GM21529 (cell line): ENCODE data around the gene RIPPLY3.
A peak's percentile ranks its signal among the peaks of the same experiment; 100 is the strongest.

Source experiments
- ATAC-seq: cut with Tn5 transposase; IDR thresholded peaks from one replicate; pipeline ENCODE4 v1.9.1; 2021; ENCODE audit not compliant: unreplicated experiment

Gene RIPPLY3

DNA sequence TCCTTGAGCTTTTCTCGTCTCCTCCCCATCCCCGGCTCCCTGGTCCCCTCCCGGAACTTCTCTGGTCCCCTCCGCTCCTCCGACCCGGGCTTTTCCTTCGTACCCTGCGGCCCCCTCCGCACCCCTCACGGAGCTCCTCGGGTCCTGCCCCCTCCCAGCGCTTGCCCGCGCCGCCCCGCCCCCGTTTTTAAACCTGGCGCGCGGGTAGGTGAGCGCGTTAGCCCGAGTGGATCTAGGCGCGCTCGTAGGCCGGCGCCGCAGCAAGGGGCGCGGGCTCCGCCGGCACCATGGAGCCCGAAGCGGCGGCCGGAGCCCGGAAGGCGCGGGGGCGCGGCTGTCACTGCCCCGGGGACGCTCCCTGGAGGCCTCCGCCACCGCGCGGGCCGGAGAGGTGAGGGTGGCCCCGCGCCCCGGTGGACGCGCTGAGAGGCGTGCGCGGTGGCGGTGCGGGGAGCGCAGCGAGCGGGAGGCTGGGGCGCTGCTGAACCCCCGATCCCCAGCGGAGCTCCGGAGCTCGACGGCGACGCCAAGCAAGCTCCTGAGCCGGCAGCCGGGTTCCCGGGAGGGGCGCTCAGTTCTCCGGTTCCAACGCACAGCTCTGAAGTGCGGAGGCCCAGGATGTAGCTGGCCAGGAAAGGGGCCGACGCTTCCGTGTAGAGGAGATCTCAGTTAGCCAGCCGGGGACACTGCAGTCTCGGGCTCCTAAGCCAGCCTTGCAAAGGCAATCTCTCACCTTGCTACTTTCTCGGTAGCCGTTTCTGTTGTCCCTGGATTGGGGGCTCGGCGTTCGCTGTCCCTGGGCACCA lies at the start of gene RIPPLY3:
Gene RIPPLY3, plus strand, starts transcription at position 217 of the 806 bp plus-strand sequence. Its CDS starts 71 bp downstream, at position 288.
- no peak for ATAC-seq

- no peak for ATAC-seq
These were observed 47.3 kb upstream of the RIPPLY3 start for GRCh38 chr21:36959020-36959835.

DNA sequence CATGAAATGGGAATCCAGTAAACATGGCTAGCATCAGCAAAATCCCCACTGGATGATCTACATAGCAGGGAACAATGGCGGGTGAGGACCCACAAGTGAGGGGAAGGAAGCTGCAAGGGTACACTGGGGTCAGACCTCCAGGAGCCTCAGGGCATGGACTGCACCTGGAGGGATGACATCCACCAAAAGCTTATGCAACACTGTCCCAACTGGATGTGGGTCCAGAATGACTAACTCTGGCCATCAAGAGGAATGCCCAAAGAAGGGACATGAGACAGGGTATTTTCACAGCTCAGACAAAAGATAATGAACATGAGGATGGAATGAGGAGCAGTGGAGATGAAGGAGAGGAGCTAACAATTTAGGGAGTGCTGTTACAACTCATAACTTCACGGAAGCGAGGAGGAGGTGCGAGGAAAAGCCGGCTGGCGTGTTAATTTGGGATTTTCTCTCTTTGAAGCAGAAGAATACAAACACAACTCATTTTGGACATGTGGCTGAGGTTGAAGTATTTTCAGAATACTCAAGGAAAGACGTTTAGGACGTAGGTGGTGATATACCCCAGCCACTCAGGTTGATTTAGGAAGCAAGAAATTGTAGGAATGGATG lies 45.7 kb upstream of the RIPPLY3 start:
- ATAC-seq, result no peak

GRCh38 chr21:36962098-36962780 lies 44.3 kb upstream of the RIPPLY3 start:
- ATAC-seq, result no peak

DNA sequence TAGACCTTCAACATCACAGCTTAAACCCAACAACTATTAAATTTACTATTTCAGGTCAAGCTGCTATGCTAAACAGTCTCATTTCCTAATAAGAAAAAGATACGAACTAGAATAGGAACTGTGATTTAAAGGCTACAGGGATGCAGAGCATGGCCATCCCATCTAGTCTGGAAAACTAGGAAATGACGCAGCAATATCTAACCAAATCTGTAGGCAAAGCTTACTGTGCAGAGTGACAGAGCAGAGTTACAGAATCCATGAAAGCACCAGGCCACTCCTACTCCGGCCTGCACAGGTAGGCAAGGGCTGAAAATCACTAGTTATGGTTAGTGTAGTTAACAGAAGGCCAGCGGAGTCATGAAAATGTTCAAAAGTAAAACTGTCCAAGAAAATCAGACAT lies 42.1 kb upstream of the RIPPLY3 start:
- no peak for ATAC-seq

- ATAC-seq, result no peak
These were observed 41.4 kb upstream of the RIPPLY3 start for GRCh38 chr21:36964827-36965719.

DNA sequence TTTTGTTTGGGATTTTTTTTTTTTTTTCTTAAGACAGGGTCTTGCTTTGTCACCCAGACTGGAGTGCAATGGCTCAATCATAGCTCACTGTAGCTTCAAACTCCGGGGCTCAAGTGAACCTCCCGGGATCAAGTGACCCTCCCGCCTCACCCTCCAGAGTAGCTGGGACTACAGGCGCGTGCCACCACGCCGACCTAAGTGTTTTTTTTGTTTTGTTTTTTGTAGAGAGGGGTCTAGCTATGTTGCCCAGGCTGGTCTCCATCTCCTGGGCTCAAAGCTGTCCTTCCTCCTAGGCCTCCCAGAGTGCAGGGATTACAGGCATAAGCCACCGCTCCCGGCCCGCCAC lies 40.8 kb upstream of the RIPPLY3 start:
- ATAC-seq, result peak; percentile 5

DNA sequence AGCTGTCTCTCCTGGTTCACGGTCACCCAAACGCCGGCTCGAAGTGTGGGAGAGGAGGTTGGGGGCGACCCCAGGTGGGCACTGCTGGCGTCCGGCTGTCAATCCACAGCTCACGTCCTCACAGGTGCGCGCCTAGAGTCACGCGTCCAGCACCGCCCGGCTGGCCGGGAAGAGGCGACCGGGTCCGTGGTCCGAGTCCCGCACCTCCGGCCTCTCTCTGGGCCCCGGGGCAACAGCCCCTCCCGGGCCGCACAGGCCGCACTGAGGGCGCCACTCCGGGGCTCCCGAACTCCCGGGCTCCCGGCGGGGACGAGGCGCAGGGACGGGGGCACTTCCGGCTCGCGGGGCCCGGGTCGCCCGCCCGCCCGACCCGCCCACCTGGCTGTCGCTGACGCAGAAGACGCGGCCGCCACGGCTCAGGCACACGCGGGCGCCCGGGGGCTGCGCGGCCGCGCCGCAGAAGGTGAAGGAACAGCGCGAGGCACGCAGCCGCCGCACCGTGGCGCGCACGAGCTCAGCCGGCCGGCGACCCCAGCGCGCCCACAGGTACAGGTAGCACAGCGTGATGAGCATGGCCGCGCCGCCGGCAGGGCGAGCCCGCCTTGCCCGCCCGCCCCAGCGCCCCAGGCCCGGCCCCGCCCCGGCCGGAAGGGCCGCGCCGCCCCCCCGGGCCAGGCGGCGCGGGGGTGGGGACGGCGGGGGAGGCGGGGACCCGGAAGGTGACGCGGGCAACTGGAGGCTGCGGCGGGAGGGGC lies 40.3 kb upstream of the RIPPLY3 start, which contains the start of gene HLCS:
Gene HLCS, minus strand, starts transcription at position 604 of the 755 bp plus-strand sequence. Its CDS starts 31 bp downstream, at position 573.
- peak; percentile 76 for ATAC-seq

DNA sequence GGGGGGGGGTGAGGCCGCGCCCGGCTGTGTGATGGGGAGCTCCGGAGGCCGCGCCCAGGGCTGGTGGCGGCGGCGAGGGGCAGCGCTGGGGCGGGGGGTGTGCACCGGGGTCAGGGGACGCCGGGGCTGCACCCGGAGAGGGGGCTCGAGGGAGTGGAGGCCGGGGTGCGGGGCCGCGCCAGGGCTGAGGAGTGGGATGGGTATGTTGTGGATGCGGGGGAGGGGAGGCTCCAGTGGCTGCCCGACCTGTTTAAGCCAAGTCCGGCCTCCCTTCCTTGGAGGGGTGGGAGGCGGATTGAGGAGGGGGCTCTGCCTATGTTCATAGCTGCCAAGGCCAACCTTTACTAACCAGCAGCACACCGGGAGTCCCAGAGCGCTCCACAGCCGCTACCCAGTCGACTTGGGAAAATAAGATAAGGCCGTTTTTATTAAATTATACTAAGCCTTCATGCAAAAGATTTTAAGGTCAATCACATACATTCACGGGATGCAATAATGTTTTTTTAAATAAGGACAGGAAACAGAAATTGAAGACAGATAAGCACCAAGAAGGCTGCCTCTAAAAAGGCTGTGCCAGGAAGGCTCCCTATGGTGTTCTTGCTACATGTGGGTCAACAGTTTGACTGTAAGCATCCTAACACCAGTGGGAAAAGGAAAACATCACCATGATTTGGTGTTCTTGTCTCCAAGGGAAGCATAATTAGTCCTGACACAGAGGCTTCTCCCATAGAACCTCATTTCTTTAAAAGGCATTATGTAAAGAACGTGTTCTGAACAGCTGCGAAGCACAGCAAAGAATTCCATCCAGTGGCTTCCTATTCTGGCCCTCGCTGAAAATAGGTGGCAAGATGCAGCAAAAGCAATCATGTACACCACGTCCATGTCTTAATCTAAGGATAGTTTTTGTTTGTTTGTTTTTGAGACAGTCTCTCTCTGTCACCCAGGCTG lies 39.4 kb upstream of the RIPPLY3 start:
- peak; percentile 23 for ATAC-seq

DNA sequence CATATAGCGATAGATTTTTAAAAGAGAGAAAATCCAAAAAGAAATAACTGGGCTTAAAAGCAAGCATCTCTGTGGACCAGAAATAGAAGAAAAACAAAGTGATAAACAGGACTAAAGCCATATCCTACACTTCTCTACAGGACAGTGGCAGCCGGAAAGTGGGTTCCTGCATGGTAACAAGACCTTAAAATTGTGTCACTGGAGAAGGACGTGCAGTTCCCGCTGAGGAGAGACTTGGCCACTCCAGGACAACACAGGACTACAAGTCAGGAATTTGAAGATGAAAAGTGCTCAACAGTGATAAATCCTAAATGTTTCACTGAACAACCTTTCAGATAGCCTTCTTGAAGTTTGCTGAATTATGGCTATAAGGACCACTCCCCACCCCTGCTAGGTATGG lies 38.1 kb upstream of the RIPPLY3 start:
- ATAC-seq, result no peak

- no peak for ATAC-seq
These were observed 37.5 kb upstream of the RIPPLY3 start for GRCh38 chr21:36968976-36969375.

- no peak for ATAC-seq
These were observed 32.3 kb upstream of the RIPPLY3 start for GRCh38 chr21:36973986-36974850.

DNA sequence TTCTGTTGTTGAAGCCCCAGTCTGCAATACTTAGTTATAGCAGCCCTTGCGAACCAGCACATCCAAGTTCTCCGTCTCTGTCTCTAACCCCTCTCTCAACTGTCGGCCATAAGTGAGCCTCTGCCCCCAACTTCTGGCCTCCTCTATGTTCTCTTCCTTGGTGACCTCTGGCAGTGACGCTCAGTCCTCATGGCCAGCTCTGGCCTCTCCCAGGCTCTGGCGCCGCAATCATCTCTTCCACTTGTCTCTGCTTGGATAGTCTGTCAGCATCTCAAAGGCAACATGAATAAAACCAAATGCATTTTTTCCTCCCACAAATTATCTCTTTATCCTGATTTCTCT lies 31.7 kb upstream of the RIPPLY3 start:
- ATAC-seq, result no peak

DNA sequence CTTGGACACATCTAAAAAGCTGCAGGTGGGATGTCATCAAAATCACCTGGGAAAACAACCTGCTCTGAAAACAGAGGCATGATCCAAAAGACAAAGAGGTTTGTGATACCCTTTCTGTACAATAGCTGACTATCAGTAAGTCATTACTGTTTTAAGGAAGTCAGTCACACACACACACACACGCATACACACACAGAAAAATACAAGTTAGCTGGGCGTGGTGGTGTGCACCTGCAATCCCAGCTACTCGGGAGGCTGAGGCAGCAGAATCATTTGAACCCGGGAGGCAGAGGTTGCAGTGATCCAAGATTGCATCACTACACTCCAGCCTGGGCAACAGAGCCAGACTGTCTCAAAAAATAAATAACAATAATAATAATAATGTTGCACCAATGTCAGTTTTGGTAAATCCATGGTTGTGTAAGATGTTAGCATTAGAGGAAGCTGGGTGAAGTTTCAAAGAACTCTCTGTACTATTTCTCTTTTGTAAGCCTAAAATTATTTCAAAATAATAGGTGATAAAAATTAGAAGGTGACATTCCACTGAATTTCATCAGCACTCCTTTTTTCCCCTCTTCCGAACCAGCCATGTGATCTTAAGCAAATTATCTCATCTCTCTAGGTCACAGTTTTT lies 30.2 kb upstream of the RIPPLY3 start:
- no peak for ATAC-seq

- peak; percentile 78 for ATAC-seq
These were observed 29.4 kb upstream of the RIPPLY3 start for GRCh38 chr21:36976882-36977651.
